ENCODE measurements around the gene TCL1B.
"Not testable (repeated sequence)": the region's sequence is repeated elsewhere in the genome, so short reads cannot be mapped to it uniquely, and the experiment has no call there.

Gene TCL1B

GRCh38 chr14:95703805-95704204 is 17.6 kb downstream of the TCL1B start:
- no peak for DNase-seq

GRCh38 chr14:95705518-95705917 is 19.3 kb downstream of the TCL1B start:
- DNase-seq: no peak

- no peak for DNase-seq
These were observed 21.1 kb downstream of the TCL1B start for GRCh38 chr14:95707327-95707726.

DNA sequence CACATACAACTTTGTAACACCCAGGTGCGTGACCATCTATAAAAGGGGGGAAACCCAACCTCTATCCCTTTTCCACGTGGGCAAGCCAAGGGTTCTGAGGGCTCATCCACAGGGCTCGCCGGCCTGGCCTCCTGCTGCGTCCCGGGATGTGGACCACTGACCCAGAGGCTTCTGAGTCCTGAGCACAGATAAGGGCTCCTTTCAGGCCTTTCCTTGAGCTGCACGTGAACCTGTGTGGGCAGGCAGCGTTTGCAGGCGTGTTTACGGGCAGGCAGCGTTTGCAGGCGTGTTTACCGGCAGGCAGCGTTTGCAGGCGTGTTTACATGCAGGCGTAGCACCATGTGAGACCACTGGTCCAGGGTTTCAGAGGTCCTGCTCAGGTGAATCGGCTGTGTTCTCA is 23.9 kb downstream of the TCL1B start:
- DNase-seq: no peak

GRCh38 chr14:95711476-95712176 is 25.4 kb downstream of the TCL1B start:
- no peak for DNase-seq

DNA sequence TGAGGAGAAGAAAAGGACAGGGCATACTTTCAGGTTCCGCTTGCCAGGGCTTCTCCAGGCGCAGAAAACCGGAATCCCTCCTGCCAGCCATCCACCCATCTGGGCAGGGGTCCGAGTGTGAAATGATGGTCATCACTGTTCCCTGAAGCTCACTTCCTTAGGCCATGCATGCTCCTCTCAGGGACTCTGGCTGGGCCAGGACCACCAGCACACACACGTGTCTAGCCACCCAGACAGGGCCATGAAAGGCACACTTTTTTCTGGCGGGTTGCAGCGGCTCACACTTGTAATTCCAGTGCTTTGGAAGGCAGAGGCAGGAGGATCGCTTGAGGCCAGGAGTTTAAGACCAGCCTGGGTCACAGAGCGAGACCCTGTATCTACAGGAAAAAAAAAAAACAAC is 26.2 kb downstream of the TCL1B start:
- DNase-seq: no peak

- DNase-seq: no peak
These were observed 27.6 kb downstream of the TCL1B start, which contains the start of gene TCL1A for GRCh38 chr14:95713596-95714371. TCL1A (minus strand) TSS chr14:95714125; CDS start chr14:95714066, 59 bp downstream.

DNA sequence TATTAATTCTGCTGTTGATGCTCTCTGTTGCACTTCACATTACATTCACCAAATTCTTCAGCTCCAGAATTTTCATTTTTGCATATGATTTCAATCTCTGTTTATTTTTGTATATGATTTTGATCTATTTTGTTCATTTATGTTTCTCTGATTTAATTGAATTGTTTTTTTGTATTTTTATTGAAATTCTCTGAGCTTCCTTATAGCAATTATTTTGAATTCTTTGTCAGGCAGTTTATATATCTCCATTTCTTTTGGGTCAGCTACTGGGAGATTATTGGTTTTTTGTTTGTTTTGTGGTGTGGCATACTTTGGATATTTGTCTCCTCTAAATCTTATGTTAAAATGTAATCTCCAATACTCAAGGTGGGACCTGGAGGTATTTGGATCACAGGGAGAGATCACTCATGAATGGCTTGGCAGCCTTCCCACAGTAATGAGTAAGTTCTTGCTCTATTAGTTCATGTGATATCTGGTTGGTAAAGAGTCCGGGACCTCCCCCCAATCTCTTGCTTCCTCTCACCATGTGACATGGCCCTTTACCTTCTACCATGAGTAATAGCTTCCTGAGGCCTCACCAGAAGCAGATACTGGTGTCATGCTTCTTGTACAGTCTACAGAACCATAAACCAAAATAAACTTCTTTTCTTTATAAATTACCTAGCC is 36.4 kb downstream of the TCL1B start:
- no peak for DNase-seq

- DNase-seq: no peak
These were observed 39.6 kb downstream of the TCL1B start for GRCh38 chr14:95725685-95726336.

GRCh38 chr14:95727056-95727700 is 41.0 kb downstream of the TCL1B start:
- DNase-seq: no peak

GRCh38 chr14:95729402-95730028 is 43.3 kb downstream of the TCL1B start:
- not testable (repeated sequence) for DNase-seq

GRCh38 chr14:95730126-95730525 is 43.9 kb downstream of the TCL1B start:
- DNase-seq: no peak

GRCh38 chr14:95733212-95733611 is 47.0 kb downstream of the TCL1B start:
- DNase-seq: no peak

DNA sequence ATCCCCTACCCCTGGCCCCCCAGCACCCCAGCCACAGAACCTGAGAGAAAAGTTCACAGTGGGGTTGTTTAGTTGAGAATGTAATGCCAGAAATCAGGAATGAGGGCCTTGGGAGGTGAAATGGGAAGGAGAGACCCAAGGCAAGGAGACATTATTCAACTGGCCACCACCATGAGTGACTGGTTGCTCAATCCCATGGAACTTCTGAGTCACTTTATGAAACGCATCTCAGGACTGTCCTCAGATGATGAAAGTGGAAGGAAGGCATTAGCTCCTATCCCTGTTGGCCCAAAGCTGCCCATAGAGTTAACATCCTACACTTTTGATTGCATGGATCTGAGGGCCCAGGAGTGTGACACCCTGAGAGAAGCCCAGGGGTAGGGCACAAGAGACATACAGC is 53.1 kb downstream of the TCL1B start:
- DNase-seq: peak in 1 of 3 donors; percentile 2

- DNase-seq: no peak
These were observed 54.8 kb downstream of the TCL1B start for GRCh38 chr14:95741038-95741490.

GRCh38 chr14:95741781-95742180 is 55.6 kb downstream of the TCL1B start:
- no peak for DNase-seq

Measured in suppressor macrophage treated with lipopolysaccharide for 1 hour (primary cell).